Upper lobe of right lung (tissue), 1 donor: ENCODE measurements around the gene ORMDL3. TPM values are rescaled to one million over a fixed set of nuclear protein-coding genes. Genes with fewer than 3 reads are reported as not detected.
"Not testable (repeated sequence)": the region's sequence is repeated elsewhere in the genome, so short reads cannot be mapped to it uniquely, and the experiment has no call there.

Source experiments
- ATAC-seq: fragments of 200-7000 bp; cut with Tn5 transposase; one replicate; pipeline ENCODE4 v1.9.1; 2020; ENCODE audit warnings: mild to moderate bottlenecking, moderate library complexity
- DNase-seq: peaks from one replicate; pipeline ENCODE4 v3.0.0-alpha.2; 2020
- H3K27ac ChIP-seq: fragments of 200-600 bp; one replicate; pipeline ENCODE4 v1.8.0; 2022
- H3K27me3 ChIP-seq: fragments of 200-600 bp; one replicate; pipeline ENCODE4 v1.8.0; 2022; ENCODE audit warnings: mild to moderate bottlenecking
- H3K36me3 ChIP-seq: fragments of 200-600 bp; one replicate; pipeline ENCODE4 v1.8.0; 2022
- H3K4me1 ChIP-seq: fragments of 200-600 bp; one replicate; pipeline ENCODE4 v1.8.0; 2022
- H3K4me3 ChIP-seq: fragments of 200-600 bp; one replicate; pipeline ENCODE4 v1.8.0; 2022; ENCODE audit warnings: mild to moderate bottlenecking
- H3K9me3 ChIP-seq: fragments of 200-600 bp; one replicate; pipeline ENCODE4 v1.8.0; 2022
- CTCF ChIP-seq: fragments of 200-600 bp; IDR thresholded peaks from one replicate; pipeline ENCODE4 v1.8.0; 2022; ENCODE audit warnings: antibody characterized with exemption
- intact Hi-C: fragments of 100-400 bp; cut with DNase I; formaldehyde crosslinking; loops from one replicate; pipeline ENCODE4 v1.11.0; 2022
- total RNA-seq: library from RNA; stranded (reverse); fragmentation: NEBNext Ultra II Directional; extraction: Animal tissue kit (Norgen Biotek cat#: 25700); gene quantifications from one replicate; pipeline ENCODE4 v1.2.1, GENCODE V29; 2021
- donor health status: DM: no; HTN: yes; CAD: no; lungs with severe emphysema.

ORMDL3 gene
- total RNA-seq, 1 donor from 2014 or later: 70.3 TPM

GRCh38 chr17:39949028-39949427 is 21.6 kb upstream of the ORMDL3 start:
- H3K27ac ChIP-seq: peak overlapping the region; percentile 72
- intact Hi-C loops: no loop called here
- no peaks in the 10 kb centered on the region for H3K36me3 ChIP-seq
- ATAC-seq (no peak), DNase-seq (no peak)
- no peaks in the 10 kb centered on the region for H3K9me3 ChIP-seq
- peaks cover 7% of the 10 kb centered on the region for H3K4me1 ChIP-seq
- H3K27me3 ChIP-seq: no peaks in the 10 kb centered on the region
- TF ChIP-seq CTCF: no peak
- H3K4me3 ChIP-seq: no peak overlapping the region

DNA sequence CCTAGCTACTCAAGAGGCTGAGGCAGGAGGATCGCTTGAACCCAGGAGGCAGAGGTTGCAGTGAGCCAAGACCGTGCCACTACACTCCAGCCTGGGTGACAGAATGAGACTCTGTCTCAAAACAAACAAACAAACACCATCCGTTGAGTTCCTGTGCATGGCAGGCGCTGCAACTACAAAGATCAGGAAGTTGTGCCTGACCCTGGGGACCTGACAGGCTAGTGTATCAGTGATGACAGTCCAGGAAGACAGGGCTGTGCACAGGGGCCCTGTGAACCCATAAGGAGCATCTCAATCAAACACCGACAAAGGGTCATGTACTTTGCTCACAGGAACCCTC is 21.1 kb upstream of the ORMDL3 start:
- intact Hi-C loops: not testable (repeated sequence)

GRCh38 chr17:39946551-39947330 is 19.3 kb upstream of the ORMDL3 start:
- no peak for TF ChIP-seq CTCF
- Histone ChIP-seq H3K4me1 (no peaks in the 10 kb centered on the region), H3K27ac (no peak overlapping the region), H3K27me3 (no peaks in the 10 kb centered on the region), H3K4me3 (no peak overlapping the region), H3K36me3 (no peaks in the 10 kb centered on the region), H3K9me3 (no peaks in the 10 kb centered on the region)
- DNase-seq (no peak), ATAC-seq (no peak)
- intact Hi-C loops: no loop called here

More for the DNA sequence above, 21.1 kb upstream of the ORMDL3 start:
- H3K4me3 ChIP-seq, H3K27me3 ChIP-seq, H3K36me3 ChIP-seq, ATAC-seq, DNase-seq, H3K4me1 ChIP-seq, H3K9me3 ChIP-seq: not testable (repeated sequence)
- H3K27ac ChIP-seq: peak overlapping the region; percentile 72

GRCh38 chr17:39944393-39944711 is 17.0 kb upstream of the ORMDL3 start:
- no peak overlapping the region for H3K27ac ChIP-seq
- no peak for DNase-seq

DNA sequence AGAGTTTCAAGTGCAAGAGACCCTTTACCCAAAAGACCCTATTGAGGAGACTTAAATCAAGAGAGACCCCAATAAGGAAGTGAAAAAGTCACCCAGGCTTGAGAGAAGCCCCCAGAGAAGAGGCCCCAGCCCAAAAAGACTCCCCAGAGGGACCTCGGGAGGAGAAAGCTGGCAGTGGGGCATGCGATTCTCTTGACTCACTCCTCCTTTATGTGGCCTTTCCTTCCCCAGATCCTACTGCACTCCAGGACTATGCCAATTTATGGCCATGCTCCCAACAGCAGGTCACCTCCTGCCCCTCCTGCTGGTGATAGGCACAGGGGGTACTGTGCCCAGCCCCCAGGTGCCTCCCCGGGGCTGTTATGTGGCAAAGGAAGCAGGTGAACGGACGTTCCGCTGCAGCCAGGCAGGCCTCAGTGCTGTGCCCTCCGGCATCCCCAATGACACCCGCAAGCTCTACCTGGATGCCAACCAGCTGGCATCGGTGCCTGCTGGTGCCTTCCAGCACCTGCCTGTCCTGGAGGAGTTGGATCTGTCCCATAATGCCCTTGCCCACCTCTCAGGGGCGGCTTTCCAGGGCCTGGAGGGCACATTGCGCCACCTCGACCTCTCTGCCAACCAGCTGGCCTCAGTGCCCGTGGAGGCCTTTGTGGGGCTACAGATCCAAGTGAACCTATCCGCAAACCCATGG is 16.4 kb upstream of the ORMDL3 start:
- ATAC-seq (peak; percentile 40), DNase-seq (peak; percentile 73)
- intact Hi-C loops: no loop called here
- H3K4me1 ChIP-seq: no peaks in the 10 kb centered on the region
- no peaks in the 10 kb centered on the region for H3K9me3 ChIP-seq
- H3K36me3 ChIP-seq: no peaks in the 10 kb centered on the region
- no peak overlapping the region for H3K27ac ChIP-seq
- TF ChIP-seq CTCF: no peak
- H3K27me3 ChIP-seq: no peaks in the 10 kb centered on the region
- H3K4me3 ChIP-seq: no peak overlapping the region

More at GRCh38 chr17:39944393-39944711, 17.0 kb upstream of the ORMDL3 start:
- TF ChIP-seq CTCF: no peak
- Histone ChIP-seq H3K4me3 (no peak overlapping the region), H3K36me3 (no peaks in the 10 kb centered on the region), H3K4me1 (no peaks in the 10 kb centered on the region), H3K9me3 (no peaks in the 10 kb centered on the region), H3K27me3 (no peaks in the 10 kb centered on the region)
- intact Hi-C loops: no loop called here
- peak; percentile 7 for ATAC-seq

GRCh38 chr17:39939588-39940419 is 12.4 kb upstream of the ORMDL3 start:
- TF ChIP-seq CTCF: peak; percentile 34
- no peaks in the 10 kb centered on the region for H3K9me3 ChIP-seq
- no peaks in the 10 kb centered on the region for H3K27me3 ChIP-seq
- no peak overlapping the region for H3K4me3 ChIP-seq
- H3K4me1 ChIP-seq: no peaks in the 10 kb centered on the region
- no peak overlapping the region for H3K27ac ChIP-seq
- no peaks in the 10 kb centered on the region for H3K36me3 ChIP-seq
- intact Hi-C loops: no loop called here
- ATAC-seq: peak; percentile 38
- DNase-seq: no peak
